ENCODE results near the gene RNF133.
"Not testable (repeated sequence)": the region's sequence is repeated elsewhere in the genome, so short reads cannot be mapped to it uniquely, and the experiment has no call there.

The RNF133 gene

GRCh38 chr7:122689346-122690109, 9.4 kb downstream of the RNF133 start:
- DNase-seq (ENCODE audit: low spot score), result no peak

GRCh38 chr7:122688400-122688998, 10.4 kb downstream of the RNF133 start:
- no peak for DNase-seq (ENCODE audit: low spot score)

GRCh38 chr7:122686360-122686878, 12.5 kb downstream of the RNF133 start:
- DNase-seq (ENCODE audit: low spot score), result no peak

GRCh38 chr7:122684504-122684903, 14.4 kb downstream of the RNF133 start:
- DNase-seq (ENCODE audit: low spot score), result no peak

GRCh38 chr7:122682815-122683550, 15.9 kb downstream of the RNF133 start:
- no peak for DNase-seq (ENCODE audit: low spot score)

GRCh38 chr7:122681186-122681585, 17.7 kb downstream of the RNF133 start:
- not testable (repeated sequence) for DNase-seq (ENCODE audit: low spot score)

GRCh38 chr7:122679813-122680212, 19.1 kb downstream of the RNF133 start:
- DNase-seq (ENCODE audit: low spot score), result no peak

- not testable (repeated sequence) for DNase-seq (ENCODE audit: low spot score)
Observed at GRCh38 chr7:122679269-122679709, 19.6 kb downstream of the RNF133 start.

- DNase-seq (ENCODE audit: low spot score), result no peak
Observed at GRCh38 chr7:122677149-122677548, 21.8 kb downstream of the RNF133 start.

- no peak for DNase-seq (ENCODE audit: low spot score)
Observed at GRCh38 chr7:122676466-122676865, 22.5 kb downstream of the RNF133 start.

GRCh38 chr7:122675621-122676020, 23.3 kb downstream of the RNF133 start:
- no peak for DNase-seq (ENCODE audit: low spot score)

- DNase-seq (ENCODE audit: low spot score), result no peak
Observed at GRCh38 chr7:122675011-122675410, 23.9 kb downstream of the RNF133 start.

- DNase-seq (ENCODE audit: low spot score), result no peak
Observed at GRCh38 chr7:122674502-122674901, 24.4 kb downstream of the RNF133 start.

- no peak for DNase-seq (ENCODE audit: low spot score)
Observed at GRCh38 chr7:122673951-122674350, 25.0 kb downstream of the RNF133 start.

GRCh38 chr7:122672536-122672935, 26.4 kb downstream of the RNF133 start:
- DNase-seq (ENCODE audit: low spot score), result no peak

GRCh38 chr7:122663733-122664132, 35.2 kb downstream of the RNF133 start:
- DNase-seq (ENCODE audit: low spot score), result no peak

GRCh38 chr7:122658856-122659255, 40.1 kb downstream of the RNF133 start:
- DNase-seq (ENCODE audit: low spot score), result no peak

GRCh38 chr7:122653685-122654084, 45.2 kb downstream of the RNF133 start:
- no peak for DNase-seq (ENCODE audit: low spot score)

GRCh38 chr7:122652876-122653275, 46.0 kb downstream of the RNF133 start:
- DNase-seq (ENCODE audit: low spot score), result no peak

- DNase-seq (ENCODE audit: low spot score), result no peak
Observed at GRCh38 chr7:122651451-122651850, 47.5 kb downstream of the RNF133 start.
